ENCODE data around the gene GCLC. TPM values are rescaled to one million over a fixed set of nuclear protein-coding genes. Genes with fewer than 3 reads are reported as not detected.

Gene GCLC
- total and polyA plus RNA-seq, 4 donors, result 13.2 to 40.0 (median 22.9) TPM

DNA sequence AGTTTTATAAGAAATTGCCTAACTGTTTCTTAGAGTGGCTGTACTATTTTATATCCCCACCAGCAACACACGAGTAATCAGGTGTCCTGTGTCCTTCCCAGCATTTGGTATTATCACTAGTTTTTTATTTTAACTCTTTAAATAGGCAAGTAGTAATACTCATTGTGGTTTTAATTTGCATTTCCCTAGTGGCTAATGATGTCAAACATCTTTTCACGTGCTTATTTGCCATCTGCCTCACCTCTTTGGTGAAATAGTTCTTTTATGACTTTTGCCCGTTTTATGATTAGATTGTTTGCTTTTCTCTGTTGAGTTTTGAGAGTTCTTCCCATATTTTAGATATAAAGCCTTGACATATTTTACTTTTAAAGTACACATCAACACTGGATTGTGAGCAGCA is 57.8 kb downstream of the GCLC start:
- Histone ChIP-seq H3K4me1 (ENCODE audit: control insufficient read depth in 5 of 5, insufficient read depth in 5 of 5, low read length in 5 of 5) (peaks cover 0 to 16% (median 3%) of the 10 kb centered on the region in 5 donors), H3K36me3 (ENCODE audit: control insufficient read depth in 4 of 4, insufficient read depth in 4 of 4, low read length in 4 of 4) (no peaks in the 10 kb centered on the region), H3K9me3 (ENCODE audit: control insufficient read depth in 4 of 4, insufficient read depth in 3 of 4, low read length in 3 of 4) (no peaks in the 10 kb centered on the region), H3K27ac (ENCODE audit: low read depth in 1 of 2, low read length in 1 of 2) (no peak overlapping the region), H3K4me3 (no peak overlapping the region), H3K27me3 (ENCODE audit: control insufficient read depth in 3 of 3, insufficient read depth in 3 of 3, low read length in 2 of 3) (no peaks in the 10 kb centered on the region), H3K9ac (ENCODE audit: insufficient read depth in 1 of 2, low read length in 2 of 2) (no peak overlapping the region)
- no peak for ATAC-seq (ENCODE audit: insufficient read depth, low FRiP score)
- 29 to 59% methylated on average over 3 of the region's 3 CpGs for WGBS, 2 donors
- TF ChIP-seq, protein P1, sequence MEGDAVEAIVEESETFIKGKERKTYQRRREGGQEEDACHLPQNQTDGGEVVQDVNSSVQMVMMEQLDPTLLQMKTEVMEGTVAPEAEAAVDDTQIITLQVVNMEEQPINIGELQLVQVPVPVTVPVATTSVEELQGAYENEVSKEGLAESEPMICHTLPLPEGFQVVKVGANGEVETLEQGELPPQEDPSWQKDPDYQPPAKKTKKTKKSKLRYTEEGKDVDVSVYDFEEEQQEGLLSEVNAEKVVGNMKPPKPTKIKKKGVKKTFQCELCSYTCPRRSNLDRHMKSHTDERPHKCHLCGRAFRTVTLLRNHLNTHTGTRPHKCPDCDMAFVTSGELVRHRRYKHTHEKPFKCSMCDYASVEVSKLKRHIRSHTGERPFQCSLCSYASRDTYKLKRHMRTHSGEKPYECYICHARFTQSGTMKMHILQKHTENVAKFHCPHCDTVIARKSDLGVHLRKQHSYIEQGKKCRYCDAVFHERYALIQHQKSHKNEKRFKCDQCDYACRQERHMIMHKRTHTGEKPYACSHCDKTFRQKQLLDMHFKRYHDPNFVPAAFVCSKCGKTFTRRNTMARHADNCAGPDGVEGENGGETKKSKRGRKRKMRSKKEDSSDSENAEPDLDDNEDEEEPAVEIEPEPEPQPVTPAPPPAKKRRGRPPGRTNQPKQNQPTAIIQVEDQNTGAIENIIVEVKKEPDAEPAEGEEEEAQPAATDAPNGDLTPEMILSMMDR (IDR thresholded peaks at IDR 0.05; ENCODE audit: control extremely low read depth, extremely low read depth), result no peak
- no peak for DNase-seq

- TF ChIP-seq, protein P1 (IDR thresholded peaks at IDR 0.05; ENCODE audit: control extremely low read depth, extremely low read depth), result no peak
- no peak overlapping the region for H3K4me3 ChIP-seq
- H3K27ac ChIP-seq (ENCODE audit: low read depth in 1 of 2, low read length in 1 of 2), result no peak overlapping the region
- H3K4me1 ChIP-seq (ENCODE audit: control insufficient read depth in 5 of 5, insufficient read depth in 5 of 5, low read length in 5 of 5), result peaks cover 0 to 16% (median 3%) of the 10 kb centered on the region in 5 donors
- DNase-seq (no peak), ATAC-seq (ENCODE audit: insufficient read depth, low FRiP score) (no peak)
- H3K36me3 ChIP-seq (ENCODE audit: control insufficient read depth in 4 of 4, insufficient read depth in 4 of 4, low read length in 4 of 4), result no peaks in the 10 kb centered on the region
- WGBS, 2 donors, result 75 to 84% methylated on average over 3 of the region's 3 CpGs
- no peaks in the 10 kb centered on the region for H3K27me3 ChIP-seq (ENCODE audit: control insufficient read depth in 3 of 3, insufficient read depth in 3 of 3, low read length in 2 of 3)
- H3K9ac ChIP-seq (ENCODE audit: insufficient read depth in 1 of 2, low read length in 2 of 2), result no peak overlapping the region
- H3K9me3 ChIP-seq (ENCODE audit: control insufficient read depth in 4 of 4, insufficient read depth in 3 of 4, low read length in 3 of 4), result no peaks in the 10 kb centered on the region
Measured at GRCh38 chr6:53486679-53487078, 58.2 kb downstream of the GCLC start.

- TF ChIP-seq, protein P1 (IDR thresholded peaks at IDR 0.05; ENCODE audit: control extremely low read depth, extremely low read depth), result peak; percentile 95
- Histone ChIP-seq H3K4me3 (no peak overlapping the region), H3K27ac (ENCODE audit: low read depth in 1 of 2, low read length in 1 of 2) (peak overlapping the region in 1 of 2 donors; percentile 68), H3K27me3 (ENCODE audit: control insufficient read depth in 3 of 3, insufficient read depth in 3 of 3, low read length in 2 of 3) (no peaks in the 10 kb centered on the region), H3K36me3 (ENCODE audit: control insufficient read depth in 4 of 4, insufficient read depth in 4 of 4, low read length in 4 of 4) (no peaks in the 10 kb centered on the region), H3K4me1 (ENCODE audit: control insufficient read depth in 5 of 5, insufficient read depth in 5 of 5, low read length in 5 of 5) (peaks cover 0 to 16% (median 3%) of the 10 kb centered on the region in 5 donors), H3K9me3 (ENCODE audit: control insufficient read depth in 4 of 4, insufficient read depth in 3 of 4, low read length in 3 of 4) (no peaks in the 10 kb centered on the region), H3K9ac (ENCODE audit: insufficient read depth in 1 of 2, low read length in 2 of 2) (no peak overlapping the region)
- DNase-seq (peak; percentile 67 to 89 (median 84)), ATAC-seq (ENCODE audit: insufficient read depth, low FRiP score) (no peak)
- 25 to 29% methylated on average over 9 of the region's 9 CpGs for WGBS, 2 donors
Measured at GRCh38 chr6:53484476-53485280, 60.2 kb downstream of the GCLC start.
